Left ventricle myocardium superior (tissue), 1 donor: ENCODE results near the gene EBLN1. TPM values are rescaled to one million over a fixed set of nuclear protein-coding genes. Genes with fewer than 3 reads are reported as not detected.

Source experiments
- total RNA-seq: library from RNA; stranded (reverse); fragmentation: NEBNext Ultra II Directional; extraction: Animal tissue kit (Norgen Biotek cat#: 25700); gene quantifications from one replicate; pipeline ENCODE4 v1.2.1, GENCODE V29; 2021
- donor health status: DM: no; HTN: yes; CAD: no; lungs with severe emphysema.

The EBLN1 gene
- total RNA-seq, 1 donor from 2014 or later, result not detected

Other genes starting within 250 kb of the EBLN1 start
- gene DNAJC1, start 214.3 kb downstream of the EBLN1 start, total RNA-seq, result 14.1 TPM
- 83.5 TPM for gene COMMD3, start 98.4 kb upstream of the EBLN1 start, total RNA-seq
- gene BMI1, start 103.1 kb upstream of the EBLN1 start, total RNA-seq, result 38.8 TPM
- not detected for gene SPAG6, start 127.5 kb upstream of the EBLN1 start, total RNA-seq